ENCODE results near the gene SYTL3. TPM values are rescaled to one million over a fixed set of nuclear protein-coding genes. Genes with fewer than 3 reads are reported as not detected.

SYTL3 gene
- polyA plus RNA-seq, 1 of the 3 experiments (the other 2 are of a cell fraction), result 2.3 TPM

- H4K20me1 ChIP-seq (ENCODE audit: insufficient read depth), result no peaks in the 10 kb centered on the region
- 96% methylated on average over 3 of the region's 7 CpGs for WGBS (ENCODE audit: low lambda C conversion rate)
- no peaks in the 10 kb centered on the region for H3F3A ChIP-seq (replicated peaks; ENCODE audit: insufficient read depth)
- no peak overlapping the region for H3K4me3 ChIP-seq (ENCODE audit: low read depth in 2 of 2, low read length in 1 of 2)
- H3K9me2 ChIP-seq, result no peaks in the 10 kb centered on the region
- no peaks in the 10 kb centered on the region for H3K27me3 ChIP-seq (ENCODE audit: insufficient read depth)
- no peak overlapping the region for H3K9ac ChIP-seq
- H3K4me1 ChIP-seq (ENCODE audit: control insufficient read depth in 1 of 2, insufficient read depth in 2 of 2, low read depth in 1 of 2, low read length in 1 of 2), result peaks cover 0 to 51% of the 10 kb centered on the region in 2 experiments; a peak in 1 of 4 replicates
- no peak overlapping the region for H3K4me2 ChIP-seq
- ChIA-PET CTCF (interaction anchor here (1.8 kb wide), 1 partner anchor 10 kb away, joined by 6 read pairs; no protein-coding TSS in a partner anchor), POLR2A (no interaction called here)
- no peak for TF ChIP-seq NRF1 (IDR thresholded peaks at IDR 0.05; ENCODE audit: low read depth, low read length)
- TF ChIP-seq YY1 (IDR thresholded peaks at IDR 0.05; ENCODE audit: low read depth), result no peak
- no peak for TF ChIP-seq TCF12 (IDR thresholded peaks at IDR 0.05)
- no peak for TF ChIP-seq GATA2 (CRISPR knock-in tag; IDR thresholded peaks at IDR 0.05)
- no peak overlapping the region for H2AFZ ChIP-seq (ENCODE audit: low read depth)
- H3K9me3 ChIP-seq, result no peaks in the 10 kb centered on the region
- no peaks in the 10 kb centered on the region for H3K79me2 ChIP-seq (ENCODE audit: insufficient read depth)
- peaks cover 0 to 5% of the 10 kb centered on the region in 2 experiments for H3K36me3 ChIP-seq (replicated peaks in 1 of 2; ENCODE audit: control insufficient read depth in 1 of 2, insufficient read depth in 2 of 2, low read length in 1 of 2)
- H3K27ac ChIP-seq (ENCODE audit: low read depth in 2 of 2, low read length in 1 of 2), result no peak overlapping the region
- no peak for DNase-seq
Observed at GRCh38 chr6:158759966-158760617, 110.2 kb downstream of the SYTL3 start.

- ChIA-PET CTCF (no interaction called here), POLR2A (no interaction called here)
- no peaks in the 10 kb centered on the region for H3K27me3 ChIP-seq (ENCODE audit: insufficient read depth)
- peaks cover 2 to 8% of the 10 kb centered on the region in 2 experiments for H3K36me3 ChIP-seq (replicated peaks in 1 of 2; ENCODE audit: control insufficient read depth in 1 of 2, insufficient read depth in 2 of 2, low read length in 1 of 2)
- no peak overlapping the region for H2AFZ ChIP-seq (ENCODE audit: low read depth)
- TF ChIP-seq SMC3 (IDR thresholded peaks at IDR 0.05; ENCODE audit: low read depth, low read length) (no peak), PBX3 (IDR thresholded peaks at IDR 0.05) (no peak), POLR2AphosphoS5 (IDR thresholded peaks at IDR 0.05; ENCODE audit: low read depth, low read length) (no peak), RFX5 (IDR thresholded peaks at IDR 0.05; ENCODE audit: low read length) (no peak), YY1 (IDR thresholded peaks at IDR 0.05; ENCODE audit: low read depth) (no peak), RCOR1 (IDR thresholded peaks at IDR 0.05; ENCODE audit: low read length) (no peak), REST (IDR thresholded peaks at IDR 0.05; ENCODE audit: low read depth, low read length) (no peak), MEF2A (IDR thresholded peaks at IDR 0.05; ENCODE audit: borderline replicate concordance, low read depth) (no peak), GATA2 (CRISPR knock-in tag; IDR thresholded peaks at IDR 0.05) (no peak), FOSL2 (IDR thresholded peaks at IDR 0.05; ENCODE audit: borderline replicate concordance, low read depth) (no peak), SIN3A (IDR thresholded peaks at IDR 0.05; ENCODE audit: borderline replicate concordance, low read depth, low read length) (no peak), RAD21 (IDR thresholded peaks at IDR 0.05; ENCODE audit: low read length) (no peak), RXRA (IDR thresholded peaks at IDR 0.05; ENCODE audit: borderline replicate concordance, low read depth) (no peak), MXI1 (IDR thresholded peaks at IDR 0.05; ENCODE audit: low read depth, low read length) (no peak)
- WGBS (ENCODE audit: low lambda C conversion rate), result 86% methylated on average over 12 of the region's 17 CpGs
- H3K9me2 ChIP-seq, result no peaks in the 10 kb centered on the region
- H3K4me1 ChIP-seq (ENCODE audit: control insufficient read depth in 1 of 2, insufficient read depth in 2 of 2, low read depth in 1 of 2, low read length in 1 of 2), result peaks cover 0 to 45% of the 10 kb centered on the region in 2 experiments; a peak in 1 of 4 replicates
- H3K79me2 ChIP-seq (ENCODE audit: insufficient read depth), result no peaks in the 10 kb centered on the region
- no peaks in the 10 kb centered on the region for H4K20me1 ChIP-seq (ENCODE audit: insufficient read depth)
- H3F3A ChIP-seq (replicated peaks; ENCODE audit: insufficient read depth), result no peaks in the 10 kb centered on the region
- DNase-seq, result no peak
- H3K9ac ChIP-seq, result no peak overlapping the region
- no peaks in the 10 kb centered on the region for H3K9me3 ChIP-seq
- no peak overlapping the region for H3K4me3 ChIP-seq (ENCODE audit: low read depth in 2 of 2, low read length in 1 of 2)
- H3K27ac ChIP-seq (ENCODE audit: low read depth in 2 of 2, low read length in 1 of 2), result no peak overlapping the region
- no peak overlapping the region for H3K4me2 ChIP-seq
Observed at GRCh38 chr6:158760618-158761250, 110.9 kb downstream of the SYTL3 start.
